Calu3 (cell line): ENCODE measurements around the gene USB1. TPM values are rescaled to one million over a fixed set of nuclear protein-coding genes. Genes with fewer than 3 reads are reported as not detected.

Experiments
- BruUV-seq: library from RNA; stranded (reverse); fragments of 400-500 nt; replicated peaks from 2 replicates; lab custom pipeline; 2021; lab: Mats Ljungman, UMichigan
- CTCF ChIA-PET: fragments of 300-600 bp; sonication (Branson Sonifier 250); formaldehyde crosslinking; loops from one replicate; lab custom pipeline; 2022; ENCODE audit warnings: antibody characterized with exemption; lab: Charles Lee
- DNase-seq: peaks from one replicate; pipeline ENCODE4 v3.0.0; 2022
- H3K27ac Mint-ChIP-seq: one replicate; pipeline ENCODE4 v1.8.0; 2022; ENCODE audit warnings: mixed read lengths; ENCODE audit not compliant: unreplicated experiment
- H3K27me3 Mint-ChIP-seq: one replicate; pipeline ENCODE4 v1.8.0; 2022; ENCODE audit warnings: mixed read lengths; ENCODE audit not compliant: unreplicated experiment
- H3K36me3 Mint-ChIP-seq: one replicate; pipeline ENCODE4 v1.8.0; 2022; ENCODE audit warnings: mild to moderate bottlenecking, moderate library complexity, mixed read lengths; ENCODE audit not compliant: insufficient read depth, unreplicated experiment
- H3K4me1 Mint-ChIP-seq: one replicate; pipeline ENCODE4 v1.8.0; 2022; ENCODE audit warnings: mild to moderate bottlenecking, low read depth, mixed read lengths; ENCODE audit not compliant: unreplicated experiment
- H3K4me3 Mint-ChIP-seq: one replicate; pipeline ENCODE4 v1.8.0; 2022; ENCODE audit warnings: mild to moderate bottlenecking, low read depth, moderate library complexity, mixed read lengths; ENCODE audit not compliant: unreplicated experiment
- H3K9me3 Mint-ChIP-seq: one replicate; pipeline ENCODE4 v1.8.0; 2022; ENCODE audit warnings: low read depth, mixed read lengths; ENCODE audit not compliant: unreplicated experiment
- intact Hi-C: fragments of 100-400 bp; cut with micrococcal nuclease; formaldehyde crosslinking; loops from one replicate; pipeline ENCODE4 v1.10.0; 2022; ENCODE audit not compliant: unreplicated experiment
- total RNA-seq: library from RNA; stranded (reverse); gene quantifications from 2 replicates; pipeline ENCODE4 v1.2.3, GENCODE V29; 2022
- TF ChIP-seq, protein P1 (sequence below): fragments of 200-600 bp; IDR thresholded peaks from one replicate; pipeline ENCODE4 v1.8.0; 2022; ENCODE audit warnings: antibody characterized with exemption; ENCODE audit not compliant: unreplicated experiment

Gene USB1
- total RNA-seq, 1 experiment from 2014 or later, result 59.3 TPM

DNA sequence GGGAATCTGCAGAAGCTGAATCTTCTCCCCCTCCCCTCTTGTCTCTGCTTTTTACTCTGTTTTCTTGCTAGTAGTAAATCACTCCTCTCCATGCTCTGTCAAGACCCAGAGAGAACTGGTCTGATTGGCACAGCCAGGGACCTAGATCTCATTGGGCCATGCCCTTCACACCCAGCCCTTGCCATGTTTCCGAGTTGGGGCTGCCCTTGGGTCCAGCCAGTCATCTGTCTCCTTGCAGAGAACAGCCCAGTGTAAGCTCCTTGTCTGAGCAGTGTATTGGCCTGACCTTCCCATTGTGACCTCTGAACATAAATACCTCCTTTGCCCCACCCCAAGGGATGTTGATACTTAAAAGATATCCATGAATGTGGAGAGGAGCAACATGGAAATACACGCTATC lies 28.2 kb downstream of the USB1 start:
- no TSS peak for BruUV-seq
- no peaks in the 10 kb centered on the region for H3K27me3 Mint-ChIP-seq
- H3K4me1 Mint-ChIP-seq, result peaks cover 59% of the 10 kb centered on the region
- H3K27ac Mint-ChIP-seq, result peak overlapping the region; percentile 50
- TF ChIP-seq, protein P1, sequence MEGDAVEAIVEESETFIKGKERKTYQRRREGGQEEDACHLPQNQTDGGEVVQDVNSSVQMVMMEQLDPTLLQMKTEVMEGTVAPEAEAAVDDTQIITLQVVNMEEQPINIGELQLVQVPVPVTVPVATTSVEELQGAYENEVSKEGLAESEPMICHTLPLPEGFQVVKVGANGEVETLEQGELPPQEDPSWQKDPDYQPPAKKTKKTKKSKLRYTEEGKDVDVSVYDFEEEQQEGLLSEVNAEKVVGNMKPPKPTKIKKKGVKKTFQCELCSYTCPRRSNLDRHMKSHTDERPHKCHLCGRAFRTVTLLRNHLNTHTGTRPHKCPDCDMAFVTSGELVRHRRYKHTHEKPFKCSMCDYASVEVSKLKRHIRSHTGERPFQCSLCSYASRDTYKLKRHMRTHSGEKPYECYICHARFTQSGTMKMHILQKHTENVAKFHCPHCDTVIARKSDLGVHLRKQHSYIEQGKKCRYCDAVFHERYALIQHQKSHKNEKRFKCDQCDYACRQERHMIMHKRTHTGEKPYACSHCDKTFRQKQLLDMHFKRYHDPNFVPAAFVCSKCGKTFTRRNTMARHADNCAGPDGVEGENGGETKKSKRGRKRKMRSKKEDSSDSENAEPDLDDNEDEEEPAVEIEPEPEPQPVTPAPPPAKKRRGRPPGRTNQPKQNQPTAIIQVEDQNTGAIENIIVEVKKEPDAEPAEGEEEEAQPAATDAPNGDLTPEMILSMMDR, result no peak
- H3K4me3 Mint-ChIP-seq, result peak overlapping the region; percentile 36
- DNase-seq, result no peak
- CTCF ChIA-PET, result interaction anchor here (0.6 to 1.3 kb wide), 2 partner anchors 92 to 115 kb away, joined by 3 to 7 read pairs; no protein-coding TSS in a partner anchor
- H3K9me3 Mint-ChIP-seq, result no peaks in the 10 kb centered on the region
- peaks cover 50% of the 10 kb centered on the region for H3K36me3 Mint-ChIP-seq
- intact Hi-C loops, result no loop called here

DNA sequence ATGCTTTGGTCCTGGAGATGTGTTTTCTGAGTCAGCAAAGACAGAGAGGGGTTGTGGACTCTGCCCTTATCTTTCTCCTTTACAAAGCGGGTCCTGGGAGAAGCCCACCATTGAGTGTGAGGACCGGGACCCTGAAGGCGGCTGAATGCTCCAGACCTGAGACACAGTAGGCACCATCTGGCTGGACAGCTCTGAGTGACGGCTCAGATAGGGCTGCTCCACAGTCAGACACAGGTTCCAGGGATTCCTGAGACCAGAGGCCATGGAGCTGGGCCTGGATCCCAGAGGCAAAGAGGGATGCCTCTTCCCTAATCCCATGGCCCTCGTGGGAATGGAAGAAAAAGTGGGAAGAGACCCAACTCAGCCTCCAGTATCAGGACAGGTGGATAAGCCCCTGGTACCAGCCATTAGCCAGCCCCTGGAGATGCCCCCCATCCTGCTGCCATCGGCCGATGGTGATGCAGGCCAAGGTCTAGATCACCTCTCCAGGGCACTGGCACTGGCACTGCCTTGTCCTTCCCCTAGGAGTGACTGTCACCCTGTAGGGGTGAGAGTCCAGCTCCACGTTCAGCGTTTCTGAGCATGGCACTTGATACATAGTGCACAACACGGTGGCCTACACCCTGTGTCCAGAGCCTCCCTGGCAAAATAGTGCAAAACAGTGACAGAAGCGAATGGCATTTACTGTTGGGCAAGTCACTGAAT lies 29.1 kb downstream of the USB1 start:
- H3K27me3 Mint-ChIP-seq, result no peaks in the 10 kb centered on the region
- H3K4me1 Mint-ChIP-seq, result peaks cover 52% of the 10 kb centered on the region
- no peak overlapping the region for H3K27ac Mint-ChIP-seq
- TF ChIP-seq, protein P1, result no peak
- no peak for DNase-seq
- no peaks in the 10 kb centered on the region for H3K9me3 Mint-ChIP-seq
- intact Hi-C loops, result no loop called here
- peak overlapping the region; percentile 36 for H3K4me3 Mint-ChIP-seq
- CTCF ChIA-PET, result no interaction called here
- H3K36me3 Mint-ChIP-seq, result peaks cover 42% of the 10 kb centered on the region
- no TSS peak for BruUV-seq

- intact Hi-C loops, result no loop called here
- no peaks in the 10 kb centered on the region for H3K9me3 Mint-ChIP-seq
- TF ChIP-seq, protein P1, result no peak
- H3K27ac Mint-ChIP-seq, result no peak overlapping the region
- H3K4me3 Mint-ChIP-seq, result peak overlapping the region; percentile 9
- H3K36me3 Mint-ChIP-seq, result peaks cover 34% of the 10 kb centered on the region
- peaks cover 52% of the 10 kb centered on the region for H3K4me1 Mint-ChIP-seq
- no TSS peak for BruUV-seq
- DNase-seq, result peak; percentile 37
- CTCF ChIA-PET, result interaction anchor here (0.7 to 1.5 kb wide), 2 partner anchors 9 to 91 kb away, joined by 5 to 7 read pairs; no protein-coding TSS in a partner anchor
- H3K27me3 Mint-ChIP-seq, result no peaks in the 10 kb centered on the region
Observed at GRCh38 chr16:58031016-58031800, 30.0 kb downstream of the USB1 start.

DNA sequence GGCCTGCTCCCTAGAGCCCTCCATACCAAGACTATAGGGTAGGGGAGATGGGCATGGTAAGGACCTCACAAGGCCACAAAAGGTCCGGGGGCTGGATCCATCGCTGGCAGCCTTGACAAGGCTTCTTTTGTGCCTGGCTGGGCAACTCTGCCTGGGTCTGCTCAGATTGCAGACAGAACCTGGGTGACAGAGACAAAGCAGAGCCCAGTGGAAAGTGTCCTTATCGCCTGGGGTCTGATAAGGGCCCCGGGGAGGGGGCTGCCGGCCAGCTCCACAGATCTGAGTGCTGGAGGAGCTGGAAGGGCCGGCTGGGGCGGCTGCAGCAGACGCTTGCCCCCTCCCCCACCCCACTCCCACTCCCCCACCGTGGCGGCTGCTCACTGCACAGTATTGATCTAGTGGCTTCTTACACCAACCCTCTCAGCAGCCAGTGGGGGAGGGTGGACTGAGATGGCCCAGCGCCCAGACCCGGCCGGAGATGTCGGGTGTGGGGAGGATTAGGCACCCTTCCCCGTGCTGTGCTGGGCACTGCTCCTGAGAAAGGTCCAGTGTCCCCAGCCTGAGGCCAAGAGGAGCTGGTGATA lies 31.6 kb downstream of the USB1 start:
- no peak overlapping the region for H3K4me3 Mint-ChIP-seq
- no peak overlapping the region for H3K27ac Mint-ChIP-seq
- CTCF ChIA-PET, result interaction anchor here (0.6 to 1.9 kb wide), 7 partner anchors 8 to 250 kb away, joined by 3 to 16 read pairs (median 4); partner anchors contain the start of gene CFAP20
- intact Hi-C loops, result no loop called here
- no TSS peak for BruUV-seq
- TF ChIP-seq, protein P1, result no peak
- H3K4me1 Mint-ChIP-seq, result peaks cover 49% of the 10 kb centered on the region
- H3K36me3 Mint-ChIP-seq, result peaks cover 26% of the 10 kb centered on the region
- H3K9me3 Mint-ChIP-seq, result no peaks in the 10 kb centered on the region
- H3K27me3 Mint-ChIP-seq, result no peaks in the 10 kb centered on the region
- peak; percentile 81 for DNase-seq
